HFFc6 (cell line): Measurements from ENCODE around the gene CPPED1. TPM values are rescaled to one million over a fixed set of nuclear protein-coding genes. Genes with fewer than 3 reads are reported as not detected.

Source experiments
- DNase-seq: peaks from one replicate; pipeline ENCODE4 v3.0.0-alpha.2; 2018
- H3K27ac Mint-ChIP-seq: 2 replicates; pipeline ENCODE4 v1.8.0; 2020; ENCODE audit warnings: mild to moderate bottlenecking, mixed read lengths
- H3K27me3 Mint-ChIP-seq: 2 replicates; pipeline ENCODE4 v1.8.0; 2021; ENCODE audit warnings: mild to moderate bottlenecking, moderate library complexity, mixed read lengths; ENCODE audit not compliant: insufficient read depth
- H3K36me3 Mint-ChIP-seq: 2 replicates; pipeline ENCODE4 v1.8.0; 2021; ENCODE audit warnings: low read depth, mixed read lengths
- H3K4me1 Mint-ChIP-seq: 2 replicates; pipeline ENCODE4 v1.8.0; 2020; ENCODE audit warnings: low read depth, mixed read lengths
- H3K4me3 Mint-ChIP-seq: 2 replicates; pipeline ENCODE4 v1.8.0; 2020; ENCODE audit warnings: mild to moderate bottlenecking, moderate library complexity, mixed read lengths
- H3K9me3 Mint-ChIP-seq: 2 replicates; pipeline ENCODE4 v1.8.0; 2020; ENCODE audit warnings: mild to moderate bottlenecking, mixed read lengths
- total RNA-seq, 6 experiments: library from RNA; stranded (reverse); fragmentation: NEBNext Ultra II Directional; extraction: Animal tissue kit (Norgen Biotek cat#: 25700); gene quantifications; 2 replicates in 1 of 6; 3 replicates in 5 of 6; pipeline ENCODE4 v1.2.3, GENCODE V29; 2021
- TF ChIP-seq, protein P1 (sequence below): fragments of 200-600 bp; sonication (generic); IDR thresholded peaks from 2 replicates; pipeline ENCODE4 v1.5.0; 2021; ENCODE audit warnings: antibody characterized with exemption, mild to moderate bottlenecking

Gene CPPED1
- total RNA-seq, 6 experiments from 2014 or later = 54.6 to 66.7 (median 63.1) TPM

DNA sequence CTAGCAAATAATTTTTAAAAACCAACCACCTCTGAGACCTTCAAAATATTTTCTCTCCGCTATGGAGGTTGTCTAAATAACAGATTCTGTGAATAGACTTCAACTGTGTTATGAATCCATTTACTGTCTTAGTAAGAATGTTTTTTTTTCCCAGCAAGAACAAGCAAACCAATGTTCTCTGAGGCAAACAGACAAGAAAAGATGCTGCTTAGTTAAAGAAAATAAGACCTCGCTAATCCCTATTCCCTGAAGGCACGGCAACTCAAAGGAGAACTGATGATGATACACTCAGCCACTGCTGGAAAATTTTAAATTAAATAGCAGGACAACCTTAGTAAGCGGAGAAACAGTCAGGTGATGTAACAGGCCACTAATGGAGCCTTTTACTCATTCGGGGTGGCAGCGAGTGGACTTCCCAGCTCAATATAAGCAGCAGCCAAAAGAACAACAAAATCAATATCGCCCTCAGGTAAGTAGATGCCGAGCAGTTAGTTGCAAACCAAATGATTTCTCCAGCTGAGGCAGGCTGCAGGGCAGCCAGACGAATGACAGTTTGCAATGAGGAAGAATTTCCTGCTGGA lies 81.8 kb downstream of the CPPED1 start:
- Mint-ChIP-seq H3K36me3 (peaks cover 21% of the 10 kb centered on the region; the same call in 1 of the 2 replicates), H3K9me3 (no peaks in the 10 kb centered on the region), H3K27ac (no peak overlapping the region), H3K4me3 (no peak overlapping the region), H3K27me3 (no peaks in the 10 kb centered on the region; the same call in none of the 2 replicates), H3K4me1 (peaks cover 15% of the 10 kb centered on the region)
- TF ChIP-seq, protein P1, sequence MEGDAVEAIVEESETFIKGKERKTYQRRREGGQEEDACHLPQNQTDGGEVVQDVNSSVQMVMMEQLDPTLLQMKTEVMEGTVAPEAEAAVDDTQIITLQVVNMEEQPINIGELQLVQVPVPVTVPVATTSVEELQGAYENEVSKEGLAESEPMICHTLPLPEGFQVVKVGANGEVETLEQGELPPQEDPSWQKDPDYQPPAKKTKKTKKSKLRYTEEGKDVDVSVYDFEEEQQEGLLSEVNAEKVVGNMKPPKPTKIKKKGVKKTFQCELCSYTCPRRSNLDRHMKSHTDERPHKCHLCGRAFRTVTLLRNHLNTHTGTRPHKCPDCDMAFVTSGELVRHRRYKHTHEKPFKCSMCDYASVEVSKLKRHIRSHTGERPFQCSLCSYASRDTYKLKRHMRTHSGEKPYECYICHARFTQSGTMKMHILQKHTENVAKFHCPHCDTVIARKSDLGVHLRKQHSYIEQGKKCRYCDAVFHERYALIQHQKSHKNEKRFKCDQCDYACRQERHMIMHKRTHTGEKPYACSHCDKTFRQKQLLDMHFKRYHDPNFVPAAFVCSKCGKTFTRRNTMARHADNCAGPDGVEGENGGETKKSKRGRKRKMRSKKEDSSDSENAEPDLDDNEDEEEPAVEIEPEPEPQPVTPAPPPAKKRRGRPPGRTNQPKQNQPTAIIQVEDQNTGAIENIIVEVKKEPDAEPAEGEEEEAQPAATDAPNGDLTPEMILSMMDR = no peak
- DNase-seq = peak; percentile 12

DNA sequence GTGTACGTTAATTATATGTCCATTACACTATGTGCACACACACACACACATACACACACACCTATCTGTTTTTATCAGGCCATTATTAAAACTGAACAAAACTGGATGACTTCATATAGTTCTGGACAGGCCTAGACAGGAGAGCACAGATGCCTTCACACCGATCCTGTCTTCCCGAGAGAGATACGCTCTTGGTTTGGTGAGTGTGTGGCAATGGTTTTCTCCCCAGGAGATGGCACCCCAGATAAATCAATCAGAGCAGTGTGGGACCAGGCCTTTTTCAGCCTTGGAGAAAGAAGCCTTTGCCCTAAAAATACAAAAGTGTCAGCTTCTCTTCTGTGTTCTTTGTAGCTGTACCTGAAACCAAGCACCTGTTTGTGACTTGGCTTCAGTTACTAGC lies 83.7 kb downstream of the CPPED1 start:
- peaks cover 15% of the 10 kb centered on the region for H3K4me1 Mint-ChIP-seq
- peaks cover 27% of the 10 kb centered on the region for H3K36me3 Mint-ChIP-seq
- H3K27me3 Mint-ChIP-seq = no peaks in the 10 kb centered on the region; the same call in none of the 2 replicates
- no peak for DNase-seq
- H3K27ac Mint-ChIP-seq = no peak overlapping the region
- no peaks in the 10 kb centered on the region for H3K9me3 Mint-ChIP-seq
- H3K4me3 Mint-ChIP-seq = no peak overlapping the region
- TF ChIP-seq, protein P1 = no peak

DNA sequence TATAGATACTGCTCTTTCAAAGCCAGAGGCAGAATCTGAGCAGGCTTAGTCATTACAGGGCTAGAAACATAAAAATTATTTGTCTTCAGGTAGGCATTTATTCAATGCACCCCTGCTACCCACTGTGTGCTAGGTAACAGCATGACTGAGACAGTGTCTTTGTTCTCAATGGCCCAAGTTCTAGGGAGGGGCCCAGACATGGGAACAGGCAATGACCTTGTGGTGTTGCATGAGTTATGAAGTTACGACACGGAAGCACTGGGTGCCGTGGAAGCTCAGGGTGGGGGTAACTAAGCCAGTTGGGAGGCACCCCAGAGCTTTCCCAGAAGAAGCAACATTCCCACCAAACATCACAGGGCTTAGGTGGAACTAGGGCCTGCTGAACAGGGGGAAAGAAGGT lies 87.0 kb downstream of the CPPED1 start:
- Mint-ChIP-seq H3K27me3 (no peaks in the 10 kb centered on the region; the same call in 1 of the 2 replicates), H3K27ac (no peak overlapping the region), H3K36me3 (peaks cover 25% of the 10 kb centered on the region), H3K9me3 (no peaks in the 10 kb centered on the region), H3K4me3 (no peak overlapping the region), H3K4me1 (no peaks in the 10 kb centered on the region)
- TF ChIP-seq, protein P1 = no peak
- no peak for DNase-seq

DNA sequence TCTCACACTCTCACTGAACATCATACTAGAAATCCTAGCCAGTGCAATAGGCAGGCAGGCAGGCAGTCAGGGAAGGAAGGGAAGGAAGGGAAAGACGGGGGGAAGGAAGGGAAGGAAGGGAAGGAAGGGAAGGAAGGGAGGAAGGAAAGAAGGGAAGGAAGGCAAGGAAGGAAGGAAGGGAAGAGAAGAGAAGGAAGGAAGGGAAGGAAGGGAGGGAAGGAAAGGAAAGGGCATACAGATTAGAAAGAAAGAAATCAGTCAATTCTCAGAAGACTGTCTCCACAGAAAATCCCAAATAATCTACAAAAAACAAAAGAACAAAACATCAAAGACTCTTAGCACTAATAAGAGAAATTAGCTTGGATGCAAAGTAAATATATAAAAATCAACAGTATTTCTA lies 93.9 kb downstream of the CPPED1 start:
- H3K4me1 Mint-ChIP-seq = peaks cover under 1% of the 10 kb centered on the region; the same call in 1 of the 2 replicates
- H3K27me3 Mint-ChIP-seq = no peaks in the 10 kb centered on the region
- H3K36me3 Mint-ChIP-seq = peaks cover 12% of the 10 kb centered on the region
- TF ChIP-seq, protein P1 = no peak
- H3K27ac Mint-ChIP-seq = no peak overlapping the region
- DNase-seq = no peak
- no peak overlapping the region for H3K4me3 Mint-ChIP-seq
- no peaks in the 10 kb centered on the region for H3K9me3 Mint-ChIP-seq

DNA sequence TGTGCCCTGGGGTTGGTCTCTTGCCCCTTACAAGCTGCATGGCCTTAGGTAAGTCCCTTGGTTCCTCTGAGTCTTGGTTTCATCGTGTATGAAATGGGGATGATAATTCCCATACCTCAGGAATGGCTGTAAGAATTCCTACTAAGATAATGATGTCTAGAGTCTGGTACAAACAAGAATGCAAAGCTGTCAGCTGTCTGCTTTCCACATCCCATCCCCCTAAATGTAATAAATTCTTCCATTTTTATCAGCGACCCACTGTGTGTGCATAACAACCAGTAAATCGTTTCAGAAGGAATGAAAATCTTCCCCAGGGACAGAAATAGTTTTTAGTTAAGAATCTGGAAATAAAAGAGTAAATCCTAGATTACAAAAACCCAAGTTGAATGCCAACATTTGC lies 95.4 kb downstream of the CPPED1 start:
- DNase-seq = no peak
- no peaks in the 10 kb centered on the region for H3K9me3 Mint-ChIP-seq
- no peak overlapping the region for H3K4me3 Mint-ChIP-seq
- H3K27me3 Mint-ChIP-seq = no peaks in the 10 kb centered on the region
- no peak overlapping the region for H3K27ac Mint-ChIP-seq
- H3K36me3 Mint-ChIP-seq = peaks cover 9% of the 10 kb centered on the region; the same call in 1 of the 2 replicates
- peaks cover 14% of the 10 kb centered on the region for H3K4me1 Mint-ChIP-seq
- TF ChIP-seq, protein P1 = no peak
